CD4-positive, CD25-positive, alpha-beta regulatory T cell (primary cell): Measurements from ENCODE around the gene PTPRR. TPM values are rescaled to one million over a fixed set of nuclear protein-coding genes. Genes with fewer than 3 reads are reported as not detected.
"Not testable (repeated sequence)": the region's sequence is repeated elsewhere in the genome, so short reads cannot be mapped to it uniquely, and the experiment has no call there.

Experiments used
- ATAC-seq, 2 donors: fragments of 150-1000 bp; cut with Tn5 transposase; one replicate each; pipeline ENCODE4 v1.10.0; 2021; ENCODE audit warnings: low read depth in 2 of 2, moderate number of reproducible peaks in 2 of 2, moderate library complexity in 1 of 2
- DNase-seq, 3 donors: peaks; one replicate each; pipeline versions ENCODE4 v3.0.0 to v3.0.0-alpha.2; 2012 to 2022; ENCODE audit warnings: mixed read lengths in 1 of 3
- H3K27ac ChIP-seq: one replicate; pipeline ENCODE4 v1.7.0; 2013; ENCODE audit warnings: mild to moderate bottlenecking, low read length; ENCODE audit not compliant: insufficient read depth, poor library complexity, severe bottlenecking
- H3K27me3 ChIP-seq: one replicate; pipeline ENCODE4 v1.7.0; 2013; ENCODE audit warnings: low read length; ENCODE audit not compliant: control insufficient read depth, insufficient read depth
- H3K36me3 ChIP-seq: one replicate; pipeline ENCODE4 v1.7.0; 2013; ENCODE audit warnings: mild to moderate bottlenecking, low read length, moderate library complexity; ENCODE audit not compliant: control insufficient read depth, insufficient read depth
- H3K4me1 ChIP-seq: 2 replicates; pipeline ENCODE4 v1.7.0; 2013; ENCODE audit warnings: mild to moderate bottlenecking, low read length; ENCODE audit not compliant: insufficient read depth, control insufficient read depth, poor library complexity, severe bottlenecking
- H3K4me3 ChIP-seq: one replicate; pipeline ENCODE4 v1.7.0; 2013; ENCODE audit warnings: low read depth, mild to moderate bottlenecking, low read length, moderate library complexity
- H3K9me3 ChIP-seq, 2 experiments: 1 replicate in 1 of 2; 2 replicates in 1 of 2; pipeline ENCODE4 v1.7.0; 2013; ENCODE audit warnings: low read length in 2 of 2, mild to moderate bottlenecking in 1 of 2, moderate library complexity in 1 of 2; ENCODE audit not compliant: control insufficient read depth in 2 of 2
- H3K27ac Mint-ChIP-seq, 3 donors: one replicate each; pipeline ENCODE4 v1.8.0; 2020 to 2022; ENCODE audit warnings: mild to moderate bottlenecking in 3 of 3, mixed read lengths in 3 of 3, moderate library complexity in 2 of 3
- H3K27me3 Mint-ChIP-seq: one replicate; pipeline ENCODE4 v1.8.0; 2022; ENCODE audit warnings: mild to moderate bottlenecking, mixed read lengths
- H3K36me3 Mint-ChIP-seq: one replicate; pipeline ENCODE4 v1.8.0; 2020; ENCODE audit warnings: mixed read lengths
- H3K4me1 Mint-ChIP-seq, 4 donors: one replicate each; pipeline ENCODE4 v1.8.0; 2020 to 2022; ENCODE audit warnings: mixed read lengths in 4 of 4, mild to moderate bottlenecking in 1 of 4
- H3K4me3 Mint-ChIP-seq, 4 donors: one replicate each; pipeline ENCODE4 v1.8.0; 2020 to 2022; ENCODE audit warnings: mild to moderate bottlenecking in 4 of 4, mixed read lengths in 4 of 4, moderate library complexity in 3 of 4
- H3K9me3 Mint-ChIP-seq, 7 donors: one replicate each; pipeline ENCODE4 v1.8.0; 2020 to 2022; ENCODE audit warnings: mixed read lengths in 7 of 7, mild to moderate bottlenecking in 3 of 7, moderate library complexity in 2 of 7
- polyA plus RNA-seq, 4 donors: library from polyadenylated mRNA; unstranded; fragments of 300-500 nt; fragmentation: Illumina TruSeq; gene quantifications; one replicate each; pipeline ENCODE4 v1.2.3, GENCODE V29; 2021
- total RNA-seq: library from RNA; stranded (reverse); gene quantifications from one replicate; pipeline ENCODE4 v1.2.3, GENCODE V29; 2022

Gene PTPRR
- total and polyA plus RNA-seq, 5 donors from 2014 or later = not detected

- Mint-ChIP-seq H3K9me3 (peaks cover 0 to 3% (median 0%) of the 10 kb centered on the region in 7 donors), H3K36me3 (no peaks in the 10 kb centered on the region), H3K27ac (no peak overlapping the region), H3K4me3 (no peak overlapping the region), H3K4me1 (no peaks in the 10 kb centered on the region), H3K27me3 (no peaks in the 10 kb centered on the region)
- DNase-seq (no peak), ATAC-seq (no peak)
- Histone ChIP-seq H3K9me3 (no peaks in the 10 kb centered on the region), H3K27ac (no peak overlapping the region), H3K4me3 (no peak overlapping the region), H3K36me3 (no peaks in the 10 kb centered on the region), H3K27me3 (no peaks in the 10 kb centered on the region), H3K4me1 (no peaks in the 10 kb centered on the region)
Observed at GRCh38 chr12:70823182-70823976, 97.2 kb downstream of the PTPRR start.

GRCh38 chr12:70822412-70822811, 98.1 kb downstream of the PTPRR start:
- Mint-ChIP-seq H3K9me3 (peaks cover 0 to 3% (median 0%) of the 10 kb centered on the region in 7 donors), H3K36me3 (no peaks in the 10 kb centered on the region), H3K4me1 (no peaks in the 10 kb centered on the region), H3K27me3 (no peaks in the 10 kb centered on the region), H3K4me3 (no peak overlapping the region), H3K27ac (no peak overlapping the region)
- Histone ChIP-seq H3K9me3 (no peaks in the 10 kb centered on the region), H3K27ac (no peak overlapping the region), H3K4me1 (no peaks in the 10 kb centered on the region), H3K27me3 (no peaks in the 10 kb centered on the region), H3K36me3 (no peaks in the 10 kb centered on the region), H3K4me3 (no peak overlapping the region)
- no peak for ATAC-seq
- DNase-seq = no peak

- Histone ChIP-seq H3K36me3 (no peaks in the 10 kb centered on the region), H3K27me3 (no peaks in the 10 kb centered on the region), H3K4me3 (no peak overlapping the region), H3K9me3 (no peaks in the 10 kb centered on the region), H3K4me1 (no peaks in the 10 kb centered on the region), H3K27ac (no peak overlapping the region)
- DNase-seq (no peak), ATAC-seq (no peak)
- H3K27me3 Mint-ChIP-seq = no peaks in the 10 kb centered on the region
- H3K36me3 Mint-ChIP-seq = no peaks in the 10 kb centered on the region
- no peaks in the 10 kb centered on the region for H3K4me1 Mint-ChIP-seq
- H3K4me3 Mint-ChIP-seq = no peak overlapping the region
- H3K9me3 Mint-ChIP-seq = peaks cover 0 to 5% (median 1%) of the 10 kb centered on the region in 7 donors
- H3K27ac Mint-ChIP-seq = no peak overlapping the region
Observed at GRCh38 chr12:70815971-70816391, 104.6 kb downstream of the PTPRR start.

- Histone ChIP-seq H3K27ac (no peak overlapping the region), H3K4me1 (no peaks in the 10 kb centered on the region), H3K9me3 (no peaks in the 10 kb centered on the region), H3K36me3 (no peaks in the 10 kb centered on the region), H3K4me3 (no peak overlapping the region), H3K27me3 (no peaks in the 10 kb centered on the region)
- H3K9me3 Mint-ChIP-seq = peaks cover 0 to 5% (median 0%) of the 10 kb centered on the region in 7 donors
- H3K27me3 Mint-ChIP-seq = no peaks in the 10 kb centered on the region
- DNase-seq (no peak), ATAC-seq (no peak)
- H3K4me3 Mint-ChIP-seq = no peak overlapping the region
- no peaks in the 10 kb centered on the region for H3K4me1 Mint-ChIP-seq
- H3K27ac Mint-ChIP-seq = no peak overlapping the region
- no peaks in the 10 kb centered on the region for H3K36me3 Mint-ChIP-seq
Observed at GRCh38 chr12:70815056-70815455, 105.5 kb downstream of the PTPRR start.

- Histone ChIP-seq H3K27ac (no peak overlapping the region), H3K9me3 (no peaks in the 10 kb centered on the region), H3K4me3 (no peak overlapping the region), H3K4me1 (no peaks in the 10 kb centered on the region), H3K36me3 (no peaks in the 10 kb centered on the region), H3K27me3 (no peaks in the 10 kb centered on the region)
- Mint-ChIP-seq H3K27me3 (no peaks in the 10 kb centered on the region), H3K4me1 (no peaks in the 10 kb centered on the region), H3K4me3 (no peak overlapping the region), H3K9me3 (peaks cover 0 to 8% (median 2%) of the 10 kb centered on the region in 7 donors), H3K36me3 (no peaks in the 10 kb centered on the region), H3K27ac (peak overlapping the region in 1 of 3 donors; percentile 4)
- DNase-seq (no peak), ATAC-seq (no peak)
Observed at GRCh38 chr12:70813559-70813958, 107.0 kb downstream of the PTPRR start.

- no peak overlapping the region for H3K27ac Mint-ChIP-seq
- Histone ChIP-seq H3K4me1 (no peaks in the 10 kb centered on the region), H3K27me3 (no peaks in the 10 kb centered on the region), H3K36me3 (no peaks in the 10 kb centered on the region), H3K27ac (no peak overlapping the region), H3K9me3 (no peaks in the 10 kb centered on the region), H3K4me3 (no peak overlapping the region)
- H3K36me3 Mint-ChIP-seq = no peaks in the 10 kb centered on the region
- no peaks in the 10 kb centered on the region for H3K4me1 Mint-ChIP-seq
- peaks cover 0 to 12% (median 3%) of the 10 kb centered on the region in 7 donors for H3K9me3 Mint-ChIP-seq
- no peaks in the 10 kb centered on the region for H3K27me3 Mint-ChIP-seq
- no peak overlapping the region for H3K4me3 Mint-ChIP-seq
- no peak for DNase-seq
- ATAC-seq = no peak
Observed at GRCh38 chr12:70812136-70812535, 108.4 kb downstream of the PTPRR start.

GRCh38 chr12:70809887-70810286, 110.7 kb downstream of the PTPRR start:
- no peaks in the 10 kb centered on the region for H3K27me3 ChIP-seq
- no peaks in the 10 kb centered on the region for H3K4me1 ChIP-seq
- Mint-ChIP-seq H3K4me3 (no peak overlapping the region), H3K27ac (no peak overlapping the region), H3K9me3 (peaks cover 0 to 12% (median 3%) of the 10 kb centered on the region in 7 donors), H3K27me3 (no peaks in the 10 kb centered on the region), H3K4me1 (no peaks in the 10 kb centered on the region), H3K36me3 (no peaks in the 10 kb centered on the region)
- no peaks in the 10 kb centered on the region for H3K9me3 ChIP-seq
- ATAC-seq (no peak), DNase-seq (no peak)
- H3K4me3 ChIP-seq = no peak overlapping the region
- H3K36me3 ChIP-seq = no peaks in the 10 kb centered on the region
- H3K27ac ChIP-seq = no peak overlapping the region

- H3K4me1 Mint-ChIP-seq, H3K27ac Mint-ChIP-seq, H3K27ac ChIP-seq, H3K36me3 ChIP-seq, H3K4me3 ChIP-seq, H3K27me3 ChIP-seq, H3K9me3 ChIP-seq, DNase-seq, H3K27me3 Mint-ChIP-seq, ATAC-seq, H3K9me3 Mint-ChIP-seq, H3K4me1 ChIP-seq, H3K36me3 Mint-ChIP-seq, H3K4me3 Mint-ChIP-seq: not testable (repeated sequence)
Observed at GRCh38 chr12:70807993-70808392, 112.5 kb downstream of the PTPRR start.
